Measurements from ENCODE around the gene SEC16A.

Gene SEC16A

GRCh38 chr9:136441191-136441680, 41.6 kb downstream of the SEC16A start:
- DNase-seq: no peak
- no peaks in the 10 kb centered on the region for H3K27me3 ChIP-seq (ENCODE audit: insufficient read depth, low read depth, severe bottlenecking)
- H3K27ac ChIP-seq: no peak overlapping the region
- H3K36me3 ChIP-seq: peaks cover 83% of the 10 kb centered on the region
- H3K9me3 ChIP-seq (ENCODE audit: severe bottlenecking): no peaks in the 10 kb centered on the region
- no peak for TF ChIP-seq CTCF (IDR thresholded peaks at IDR 0.05; ENCODE audit: low read depth, low read length)
- no peak overlapping the region for H3K4me3 ChIP-seq (ENCODE audit: low read depth, low read length)

- TF ChIP-seq CTCF (IDR thresholded peaks at IDR 0.05; ENCODE audit: low read depth, low read length): peak; percentile 69
- H3K27ac ChIP-seq: peak within 1 kb of the TSS; percentile 92
- DNase-seq: peak; percentile 78
- no peaks in the 10 kb centered on the region for H3K9me3 ChIP-seq (ENCODE audit: severe bottlenecking)
- H3K36me3 ChIP-seq: peaks cover 84% of the 10 kb centered on the region
- peak within 1 kb of the TSS; percentile 62 for H3K4me3 ChIP-seq (ENCODE audit: low read depth, low read length)
- no peaks in the 10 kb centered on the region for H3K27me3 ChIP-seq (ENCODE audit: insufficient read depth, low read depth, severe bottlenecking)
These were observed 43.1 kb downstream of the SEC16A start, which contains the start of gene INPP5E for GRCh38 chr9:136439481-136440408. TSS of gene INPP5E (minus strand) at chr9:136439845. CDS start at chr9:136439419, 426 bp downstream.

- peak overlapping the region; percentile 92 for H3K27ac ChIP-seq
- TF ChIP-seq CTCF (IDR thresholded peaks at IDR 0.05; ENCODE audit: low read depth, low read length): no peak
- H3K27me3 ChIP-seq (ENCODE audit: insufficient read depth, low read depth, severe bottlenecking): no peaks in the 10 kb centered on the region
- H3K4me3 ChIP-seq (ENCODE audit: low read depth, low read length): peak overlapping the region; percentile 62
- H3K36me3 ChIP-seq: peaks cover 85% of the 10 kb centered on the region
- peak; percentile 31 for DNase-seq
- no peaks in the 10 kb centered on the region for H3K9me3 ChIP-seq (ENCODE audit: severe bottlenecking)
These were observed 44.0 kb downstream of the SEC16A start for GRCh38 chr9:136438548-136439480.

GRCh38 chr9:136437839-136438547, 44.8 kb downstream of the SEC16A start:
- Histone ChIP-seq H3K9me3 (ENCODE audit: severe bottlenecking) (no peaks in the 10 kb centered on the region), H3K36me3 (peaks cover 81% of the 10 kb centered on the region), H3K4me3 (ENCODE audit: low read depth, low read length) (peak overlapping the region; percentile 62), H3K27me3 (ENCODE audit: insufficient read depth, low read depth, severe bottlenecking) (no peaks in the 10 kb centered on the region), H3K27ac (no peak overlapping the region)
- DNase-seq: no peak
- no peak for TF ChIP-seq CTCF (IDR thresholded peaks at IDR 0.05; ENCODE audit: low read depth, low read length)

GRCh38 chr9:136437430-136437829, 45.4 kb downstream of the SEC16A start:
- no peak for DNase-seq
- TF ChIP-seq CTCF (IDR thresholded peaks at IDR 0.05; ENCODE audit: low read depth, low read length): no peak

More at GRCh38 chr9:136437430-136437829, 45.4 kb downstream of the SEC16A start:
- no peak overlapping the region for H3K27ac ChIP-seq
- H3K36me3 ChIP-seq: peaks cover 81% of the 10 kb centered on the region
- no peak overlapping the region for H3K4me3 ChIP-seq (ENCODE audit: low read depth, low read length)
- no peaks in the 10 kb centered on the region for H3K27me3 ChIP-seq (ENCODE audit: insufficient read depth, low read depth, severe bottlenecking)
- no peaks in the 10 kb centered on the region for H3K9me3 ChIP-seq (ENCODE audit: severe bottlenecking)

Measured in WERI-Rb-1 (cell line).